ENCODE results near the gene FAAP100. TPM values are rescaled to one million over a fixed set of nuclear protein-coding genes. Genes with fewer than 3 reads are reported as not detected.

Gene FAAP100
- total RNA-seq, 1 experiment from 2014 or later = 39.4 TPM

- Mint-ChIP-seq H3K36me3 (ENCODE audit: insufficient read depth, unreplicated experiment) (peaks cover 72% of the 10 kb centered on the region), H3K27ac (ENCODE audit: unreplicated experiment) (peak overlapping the region; percentile 88), H3K4me3 (ENCODE audit: low read depth, unreplicated experiment) (peak overlapping the region; percentile 100), H3K4me1 (ENCODE audit: low read depth, unreplicated experiment) (peaks cover 17% of the 10 kb centered on the region), H3K9me3 (ENCODE audit: low read depth, unreplicated experiment) (no peaks in the 10 kb centered on the region), H3K27me3 (ENCODE audit: unreplicated experiment) (no peaks in the 10 kb centered on the region)
- DNase-seq = no peak
- TF ChIP-seq CTCF (IDR thresholded peaks at IDR 0.05; ENCODE audit: unreplicated experiment) = no peak
- CTCF ChIA-PET = interaction anchor here (0.6 to 1.4 kb wide), 3 partner anchors 35 to 82 kb away, joined by 3 to 6 read pairs (median 3); no protein-coding TSS in a partner anchor
- intact Hi-C loops (cut with micrococcal nuclease; ENCODE audit: unreplicated experiment) = loop anchor here (10.0 kb wide), 1 partner anchor 473 kb away; no protein-coding TSS in a partner anchor
- BruUV-seq (replicated peaks) = no TSS peak
Measured at GRCh38 chr17:81517339-81518112, 34.6 kb downstream of the FAAP100 start.

- Mint-ChIP-seq H3K27ac (ENCODE audit: unreplicated experiment) (peak overlapping the region; percentile 77), H3K4me3 (ENCODE audit: low read depth, unreplicated experiment) (peak overlapping the region; percentile 100), H3K27me3 (ENCODE audit: unreplicated experiment) (no peaks in the 10 kb centered on the region), H3K36me3 (ENCODE audit: insufficient read depth, unreplicated experiment) (peaks cover 78% of the 10 kb centered on the region), H3K9me3 (ENCODE audit: low read depth, unreplicated experiment) (no peaks in the 10 kb centered on the region), H3K4me1 (ENCODE audit: low read depth, unreplicated experiment) (peaks cover 17% of the 10 kb centered on the region)
- no peak for TF ChIP-seq CTCF (IDR thresholded peaks at IDR 0.05; ENCODE audit: unreplicated experiment)
- CTCF ChIA-PET = interaction anchor here (0.6 kb wide), 1 partner anchor 35 kb away, joined by 3 read pairs; no protein-coding TSS in a partner anchor
- BruUV-seq (replicated peaks) = no TSS peak
- DNase-seq = no peak
- intact Hi-C loops (cut with micrococcal nuclease; ENCODE audit: unreplicated experiment) = loop anchor here (10.0 kb wide), 1 partner anchor 472 kb away; no protein-coding TSS in a partner anchor
Measured at GRCh38 chr17:81517009-81517338, 35.2 kb downstream of the FAAP100 start.

GRCh38 chr17:81516439-81516838 lies 35.7 kb downstream of the FAAP100 start:
- CTCF ChIA-PET = no interaction called here
- peaks cover 83% of the 10 kb centered on the region for H3K36me3 Mint-ChIP-seq (ENCODE audit: insufficient read depth, unreplicated experiment)
- no TSS peak for BruUV-seq (replicated peaks)
- H3K4me3 Mint-ChIP-seq (ENCODE audit: low read depth, unreplicated experiment) = peak overlapping the region; percentile 100
- TF ChIP-seq CTCF (IDR thresholded peaks at IDR 0.05; ENCODE audit: unreplicated experiment) = no peak
- DNase-seq = no peak
- H3K27me3 Mint-ChIP-seq (ENCODE audit: unreplicated experiment) = no peaks in the 10 kb centered on the region
- H3K27ac Mint-ChIP-seq (ENCODE audit: unreplicated experiment) = peak overlapping the region; percentile 77
- intact Hi-C loops (cut with micrococcal nuclease; ENCODE audit: unreplicated experiment) = loop anchor here (10.0 kb wide), 1 partner anchor 472 kb away; no protein-coding TSS in a partner anchor
- no peaks in the 10 kb centered on the region for H3K9me3 Mint-ChIP-seq (ENCODE audit: low read depth, unreplicated experiment)
- H3K4me1 Mint-ChIP-seq (ENCODE audit: low read depth, unreplicated experiment) = peaks cover 20% of the 10 kb centered on the region

GRCh38 chr17:81515530-81516041 lies 36.6 kb downstream of the FAAP100 start:
- Mint-ChIP-seq H3K27me3 (ENCODE audit: unreplicated experiment) (no peaks in the 10 kb centered on the region), H3K9me3 (ENCODE audit: low read depth, unreplicated experiment) (no peaks in the 10 kb centered on the region), H3K4me3 (ENCODE audit: low read depth, unreplicated experiment) (peak overlapping the region; percentile 100), H3K36me3 (ENCODE audit: insufficient read depth, unreplicated experiment) (peaks cover 88% of the 10 kb centered on the region), H3K4me1 (ENCODE audit: low read depth, unreplicated experiment) (peaks cover 25% of the 10 kb centered on the region), H3K27ac (ENCODE audit: unreplicated experiment) (peak overlapping the region; percentile 77)
- CTCF ChIA-PET = interaction anchor here (0.6 kb wide), 1 partner anchor 9 kb away, joined by 3 read pairs; no protein-coding TSS in a partner anchor
- TF ChIP-seq CTCF (IDR thresholded peaks at IDR 0.05; ENCODE audit: unreplicated experiment) = no peak
- DNase-seq = no peak
- BruUV-seq (replicated peaks) = no TSS peak
- intact Hi-C loops (cut with micrococcal nuclease; ENCODE audit: unreplicated experiment) = loop anchor here (10.0 kb wide), 1 partner anchor 471 kb away; no protein-coding TSS in a partner anchor
